Measurements from ENCODE around the gene LFNG. TPM values are rescaled to one million over a fixed set of nuclear protein-coding genes. Genes with fewer than 3 reads are reported as not detected.

LFNG gene
- total RNA-seq, 1 experiment from 2014 or later: 21.3 TPM

DNA sequence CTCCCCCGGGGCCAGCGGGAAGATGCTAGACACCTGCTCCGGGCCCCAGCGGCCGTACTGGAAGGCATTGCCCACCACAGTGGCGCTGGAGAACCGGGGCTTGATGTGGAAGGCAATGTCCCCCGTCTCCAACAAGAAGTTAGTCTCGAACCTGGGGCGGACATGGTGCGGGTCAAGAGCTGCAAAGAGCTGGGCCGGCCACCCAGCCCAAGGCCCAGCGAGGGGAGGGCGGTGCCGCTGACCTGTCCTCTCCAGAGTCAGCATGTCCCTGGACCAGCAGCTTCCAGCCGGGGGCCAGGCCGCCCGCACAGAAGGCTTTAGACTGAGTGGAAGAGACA, 43.9 kb upstream of the LFNG start:
- Histone ChIP-seq H3K27ac (no peak overlapping the region), H3K36me3 (ENCODE audit: low read depth) (no peaks in the 10 kb centered on the region), H3K4me2 (no peak overlapping the region), H3K9me3 (ENCODE audit: insufficient read depth, low read depth) (no peaks in the 10 kb centered on the region), H2AFZ (no peak overlapping the region), H3K4me1 (replicated peaks; ENCODE audit: insufficient read depth) (peaks cover 13% of the 10 kb centered on the region), H3K79me2 (ENCODE audit: low read depth) (no peaks in the 10 kb centered on the region), H4K20me1 (ENCODE audit: insufficient read depth) (no peaks in the 10 kb centered on the region), H3K27me3 (ENCODE audit: insufficient read depth, low read depth) (peaks cover 3% of the 10 kb centered on the region; the same call in 1 of the 2 replicates), H3F3A (ENCODE audit: insufficient read depth, low read depth) (peaks cover 18% of the 10 kb centered on the region; the same call in 1 of the 2 replicates), H3K4me3 (no peak overlapping the region), H3K9me2 (ENCODE audit: insufficient read depth) (no peaks in the 10 kb centered on the region)
- BruUV-seq (replicated peaks): no TSS peak
- POLR2A ChIA-PET (ENCODE audit: unreplicated experiment): no interaction called here
- intact Hi-C loops (cut with micrococcal nuclease; ENCODE audit: unreplicated experiment): loop anchor here (5.0 kb wide), 2 partner anchors 47 to 82 kb away; partner anchors contain the start of genes BRAT1 and IQCE
- CTCF ChIA-PET: no interaction called here
- DNase-seq: no peak
- TF ChIP-seq CTCF (conservative IDR thresholded peaks at IDR 0.05) (no peak), EZH2 (IDR thresholded peaks at IDR 0.05; ENCODE audit: low read depth) (no peak)

GRCh38 chr7:2476298-2476697, 43.3 kb upstream of the LFNG start, which contains the start of gene GRIFIN:
Gene GRIFIN, minus strand, starts transcription at chr7:2476398. Its CDS starts 15 bp downstream, at chr7:2476383.
- no peak for TF ChIP-seq EZH2 (IDR thresholded peaks at IDR 0.05; ENCODE audit: low read depth)
- no peak for TF ChIP-seq CTCF (conservative IDR thresholded peaks at IDR 0.05)
- CTCF ChIA-PET: no interaction called here
- H3K4me2 ChIP-seq: no peak within 1 kb of the TSS
- intact Hi-C loops (cut with micrococcal nuclease; ENCODE audit: unreplicated experiment): loop anchor here (5.0 kb wide), 2 partner anchors 46 to 81 kb away; partner anchors contain the start of genes BRAT1 and IQCE
- no peak for DNase-seq
- H3F3A ChIP-seq (ENCODE audit: insufficient read depth, low read depth): peaks cover 13% of the 10 kb centered on the region; the same call in 1 of the 2 replicates
- peaks cover 3% of the 10 kb centered on the region; the same call in 1 of the 2 replicates for H3K27me3 ChIP-seq (ENCODE audit: insufficient read depth, low read depth)
- H3K27ac ChIP-seq: no peak within 1 kb of the TSS
- no TSS peak for BruUV-seq (replicated peaks)
- no peaks in the 10 kb centered on the region for H3K9me3 ChIP-seq (ENCODE audit: insufficient read depth, low read depth)
- H3K36me3 ChIP-seq (ENCODE audit: low read depth): no peaks in the 10 kb centered on the region
- no peak within 1 kb of the TSS for H2AFZ ChIP-seq
- H3K79me2 ChIP-seq (ENCODE audit: low read depth): no peaks in the 10 kb centered on the region
- no peak within 1 kb of the TSS for H3K4me3 ChIP-seq
- H3K4me1 ChIP-seq (replicated peaks; ENCODE audit: insufficient read depth): peaks cover 10% of the 10 kb centered on the region
- H4K20me1 ChIP-seq (ENCODE audit: insufficient read depth): no peaks in the 10 kb centered on the region
- no peaks in the 10 kb centered on the region for H3K9me2 ChIP-seq (ENCODE audit: insufficient read depth)
- POLR2A ChIA-PET (ENCODE audit: unreplicated experiment): no interaction called here

DNA sequence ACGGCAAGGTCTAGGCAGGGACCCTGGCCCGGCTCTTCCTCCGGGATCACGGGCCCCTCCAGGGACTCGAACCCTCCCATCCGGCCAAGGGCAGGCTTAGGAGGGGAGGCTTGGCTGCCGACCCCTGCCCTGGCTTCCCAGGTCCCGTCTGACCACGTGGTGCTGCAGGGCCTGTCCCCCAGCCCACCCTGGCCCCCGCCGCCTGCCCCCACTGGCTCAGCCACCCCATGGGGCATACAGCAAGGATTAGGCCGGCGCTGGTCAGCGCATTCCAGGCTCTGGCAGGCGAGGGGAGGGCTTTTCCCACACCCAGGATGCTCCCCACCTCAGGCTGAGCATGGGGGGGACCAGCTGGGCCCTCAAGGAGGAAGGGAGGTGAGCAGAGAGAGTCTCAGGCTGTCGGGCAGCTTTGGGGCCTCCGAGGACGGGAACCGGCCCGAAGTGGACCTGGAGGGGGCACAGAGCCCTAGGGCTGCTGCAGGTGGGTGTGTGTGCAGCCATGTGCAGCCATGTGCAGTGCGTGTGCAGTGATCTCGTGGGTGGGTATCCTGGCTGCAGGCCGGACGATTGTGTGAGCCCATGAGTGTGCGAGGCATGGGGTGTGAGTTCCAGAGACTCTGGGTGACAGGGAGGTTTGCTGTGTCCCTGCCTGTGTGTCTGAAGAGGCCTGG, 42.7 kb upstream of the LFNG start:
- H3K4me3 ChIP-seq: no peak overlapping the region
- H3F3A ChIP-seq (ENCODE audit: insufficient read depth, low read depth): peaks cover 13% of the 10 kb centered on the region; the same call in 1 of the 2 replicates
- peaks cover 3% of the 10 kb centered on the region; the same call in 1 of the 2 replicates for H3K27me3 ChIP-seq (ENCODE audit: insufficient read depth, low read depth)
- TF ChIP-seq EZH2 (IDR thresholded peaks at IDR 0.05; ENCODE audit: low read depth) (no peak), CTCF (conservative IDR thresholded peaks at IDR 0.05) (no peak)
- DNase-seq: no peak
- CTCF ChIA-PET: no interaction called here
- H3K4me2 ChIP-seq: no peak overlapping the region
- H2AFZ ChIP-seq: no peak overlapping the region
- no peaks in the 10 kb centered on the region for H3K9me2 ChIP-seq (ENCODE audit: insufficient read depth)
- H3K4me1 ChIP-seq (replicated peaks; ENCODE audit: insufficient read depth): peaks cover 8% of the 10 kb centered on the region; the same call in 1 of the 2 replicates
- intact Hi-C loops (cut with micrococcal nuclease; ENCODE audit: unreplicated experiment): loop anchor here (1.0 to 5.0 kb wide), 4 partner anchors 45 to 232 kb away; partner anchors contain the start of genes BRAT1 and IQCE
- POLR2A ChIA-PET (ENCODE audit: unreplicated experiment): no interaction called here
- H3K27ac ChIP-seq: no peak overlapping the region
- H3K79me2 ChIP-seq (ENCODE audit: low read depth): no peaks in the 10 kb centered on the region
- no peaks in the 10 kb centered on the region for H4K20me1 ChIP-seq (ENCODE audit: insufficient read depth)
- no peaks in the 10 kb centered on the region for H3K36me3 ChIP-seq (ENCODE audit: low read depth)
- no TSS peak for BruUV-seq (replicated peaks)
- no peaks in the 10 kb centered on the region for H3K9me3 ChIP-seq (ENCODE audit: insufficient read depth, low read depth)
